WTC11 (cell line): Measurements from ENCODE around the gene PDXK. TPM values are rescaled to one million over a fixed set of nuclear protein-coding genes. Genes with fewer than 3 reads are reported as not detected.

Source experiments
- ATAC-seq: fragments of 200-7000 bp; cut with Tn5 transposase; 2 replicates; pipeline ENCODE4 v1.10.0; 2021; ENCODE audit warnings: mild to moderate bottlenecking, moderate library complexity
- CTCF ChIA-PET: fragments of 300-600 bp; sonication (Branson Sonifier 250); formaldehyde crosslinking; loops from one replicate; lab custom pipeline; 2021; ENCODE audit warnings: antibody characterized with exemption; lab: Charles Lee
- POLR2A ChIA-PET: fragments of 350-600 bp; sonication (Branson Sonifier 250); formaldehyde crosslinking; loops from one replicate; lab custom pipeline; 2021; ENCODE audit warnings: antibody characterized with exemption; lab: Charles Lee
- DNase-seq: peaks from one replicate; pipeline ENCODE4 v3.0.0; 2021; ENCODE audit warnings: low spot score
- H3K27ac Mint-ChIP-seq: 2 replicates; pipeline ENCODE4 v1.8.0; 2021; ENCODE audit warnings: mixed read lengths
- H3K27me3 Mint-ChIP-seq: 2 replicates; pipeline ENCODE4 v1.8.0; 2021; ENCODE audit warnings: low read depth, mild to moderate bottlenecking, moderate library complexity, mixed read lengths
- H3K36me3 Mint-ChIP-seq: 2 replicates; pipeline ENCODE4 v1.8.0; 2021; ENCODE audit warnings: mixed read lengths
- H3K4me1 Mint-ChIP-seq: 2 replicates; pipeline ENCODE4 v1.8.0; 2022; ENCODE audit warnings: mixed read lengths
- H3K4me3 Mint-ChIP-seq: 2 replicates; pipeline ENCODE4 v1.8.0; 2021; ENCODE audit warnings: mild to moderate bottlenecking, moderate library complexity, mixed read lengths
- H3K9me3 Mint-ChIP-seq: 2 replicates; pipeline ENCODE4 v1.8.0; 2021; ENCODE audit warnings: mixed read lengths
- ARID4B ChIP-seq: sonication (generic); formaldehyde crosslinking; IDR thresholded peaks from 2 replicates; pipeline ENCODE4 v1.8.0; 2023; ENCODE audit warnings: missing genetic modification reagents, mild to moderate bottlenecking, borderline replicate concordance
- CBFB ChIP-seq: sonication (generic); formaldehyde crosslinking; IDR thresholded peaks from 2 replicates; pipeline ENCODE4 v1.8.1; 2022; ENCODE audit warnings: mild to moderate bottlenecking, low read depth, missing genetic modification reagents
- CDX4 ChIP-seq: fragments of 250-450 bp; sonication (Bioruptor Pico); IDR thresholded peaks from 2 replicates; pipeline ENCODE4 v1.9.0; 2021; ENCODE audit warnings: moderate library complexity, mild to moderate bottlenecking, inconsistent platforms, borderline replicate concordance
- CREM ChIP-seq: sonication (generic); formaldehyde crosslinking; IDR thresholded peaks from 2 replicates; pipeline ENCODE4 v1.8.1; 2022; ENCODE audit warnings: mild to moderate bottlenecking, missing genetic modification reagents, moderate library complexity
- ELF4 ChIP-seq: sonication (generic); formaldehyde crosslinking; IDR thresholded peaks from 2 replicates; pipeline ENCODE4 v1.8.1; 2022; ENCODE audit warnings: low read depth, mild to moderate bottlenecking, moderate library complexity, missing genetic modification reagents
- EMX1 ChIP-seq: fragments of 250-450 bp; sonication (Bioruptor Pico); IDR thresholded peaks from 2 replicates; pipeline ENCODE4 v1.8.0; 2021; ENCODE audit warnings: mild to moderate bottlenecking
- ESRRA ChIP-seq: sonication (generic); formaldehyde crosslinking; IDR thresholded peaks from 2 replicates; pipeline ENCODE4 v1.8.1; 2022; ENCODE audit warnings: mild to moderate bottlenecking, missing genetic modification reagents, borderline replicate concordance
- ETV6 ChIP-seq: sonication (generic); formaldehyde crosslinking; IDR thresholded peaks from 2 replicates; pipeline ENCODE4 v1.8.1; 2022; ENCODE audit warnings: mild to moderate bottlenecking, missing genetic modification reagents
- FOXK1 ChIP-seq: sonication (generic); formaldehyde crosslinking; IDR thresholded peaks from 2 replicates; pipeline ENCODE4 v1.8.0; 2022; ENCODE audit warnings: mild to moderate bottlenecking, moderate library complexity, missing genetic modification reagents
- GABPB1 ChIP-seq: sonication (generic); formaldehyde crosslinking; IDR thresholded peaks from 2 replicates; pipeline ENCODE4 v1.8.1; 2023; ENCODE audit warnings: mild to moderate bottlenecking, missing genetic modification reagents
- GTF2I ChIP-seq: fragments of 250-450 bp; sonication (Bioruptor Pico); conservative IDR thresholded peaks from 2 replicates; pipeline ENCODE4 v1.4.0; 2021; ENCODE audit warnings: mild to moderate bottlenecking
- HMGXB4 ChIP-seq: sonication (generic); formaldehyde crosslinking; IDR thresholded peaks from 2 replicates; pipeline ENCODE4 v1.8.1; 2023; ENCODE audit warnings: mild to moderate bottlenecking, moderate library complexity, missing genetic modification reagents
- JUN ChIP-seq: sonication (generic); formaldehyde crosslinking; IDR thresholded peaks from 2 replicates; pipeline ENCODE4 v1.8.0; 2023; ENCODE audit warnings: mild to moderate bottlenecking, missing genetic modification reagents
- NFYB ChIP-seq: sonication (generic); formaldehyde crosslinking; conservative IDR thresholded peaks from 2 replicates; pipeline ENCODE4 v1.8.0; 2022; ENCODE audit warnings: low read depth, missing genetic modification reagents
- TCF7 ChIP-seq: sonication (generic); formaldehyde crosslinking; IDR thresholded peaks from 2 replicates; pipeline ENCODE4 v1.8.0; 2022; ENCODE audit warnings: mild to moderate bottlenecking, low read depth, missing genetic modification reagents, moderate library complexity
- ZMAT4 ChIP-seq: fragments of 250-450 bp; sonication (Bioruptor Pico); IDR thresholded peaks from 2 replicates; pipeline ENCODE4 v1.9.0; 2021; ENCODE audit warnings: mild to moderate bottlenecking
- ZNF138 ChIP-seq: sonication (generic); formaldehyde crosslinking; conservative IDR thresholded peaks from 2 replicates; pipeline ENCODE4 v1.8.1; 2022; ENCODE audit warnings: mild to moderate bottlenecking, moderate library complexity, missing genetic modification reagents
- ZNF219 ChIP-seq: sonication (generic); formaldehyde crosslinking; IDR thresholded peaks from 2 replicates; pipeline ENCODE4 v1.8.0; 2023; ENCODE audit warnings: missing genetic modification reagents, mild to moderate bottlenecking, borderline replicate concordance
- total RNA-seq: library from RNA; stranded (reverse); gene quantifications from 3 replicates; pipeline ENCODE4 v1.2.3, GENCODE V29; 2021

Gene PDXK
- total RNA-seq, 1 experiment from 2014 or later = 120 TPM

- ChIA-PET CTCF (no interaction called here), POLR2A (no interaction called here)
- DNase-seq (no peak), ATAC-seq (no peak)
- no peaks in the 10 kb centered on the region; the same call in 1 of the 2 replicates for H3K27me3 Mint-ChIP-seq
- H3K27ac Mint-ChIP-seq = no peak overlapping the region; the same call in 1 of the 2 replicates
- H3K36me3 Mint-ChIP-seq = peaks cover 15% of the 10 kb centered on the region
- TF ChIP-seq TCF7 (no peak), ZNF219 (CRISPR knock-in tag) (no peak), GABPB1 (CRISPR knock-in tag) (no peak), NFYB (CRISPR knock-in tag) (no peak), HMGXB4 (CRISPR knock-in tag) (no peak)
- peaks cover 24% of the 10 kb centered on the region for H3K4me1 Mint-ChIP-seq
- H3K9me3 Mint-ChIP-seq = no peaks in the 10 kb centered on the region
- H3K4me3 Mint-ChIP-seq = no peak overlapping the region
These were observed 45.9 kb downstream of the PDXK start for GRCh38 chr21:43764576-43765495.

- POLR2A ChIA-PET = no interaction called here
- CTCF ChIA-PET = interaction anchor here (0.7 to 3.9 kb wide), 3 partner anchors 38 to 328 kb away, joined by 3 to 29 read pairs (median 3); no protein-coding TSS in a partner anchor
These were observed 48.0 kb downstream of the PDXK start for GRCh38 chr21:43766734-43767497.

More at GRCh38 chr21:43766734-43767497, 48.0 kb downstream of the PDXK start:
- DNase-seq = no peak
- Mint-ChIP-seq H3K36me3 (peaks cover 11% of the 10 kb centered on the region), H3K9me3 (no peaks in the 10 kb centered on the region), H3K27ac (peak overlapping the region; percentile 92), H3K27me3 (no peaks in the 10 kb centered on the region; the same call in 1 of the 2 replicates), H3K4me3 (no peak overlapping the region), H3K4me1 (peaks cover 35% of the 10 kb centered on the region)
- TF ChIP-seq ESRRA (CRISPR knock-in tag) = no peak
- TF ChIP-seq ZNF219 (CRISPR knock-in tag) = no peak
- TF ChIP-seq CBFB = no peak
- no peak for TF ChIP-seq ARID4B
- TF ChIP-seq ETV6 (CRISPR knock-in tag) = no peak
- TF ChIP-seq CDX4 (CRISPR knock-in tag) = no peak
- TF ChIP-seq CREM (CRISPR knock-in tag) = no peak
- TF ChIP-seq JUN (CRISPR knock-in tag) = no peak
- no peak for TF ChIP-seq ZMAT4 (CRISPR knock-in tag)
- TF ChIP-seq EMX1 = no peak
- no peak for TF ChIP-seq FOXK1 (CRISPR knock-in tag)
- no peak for TF ChIP-seq ZNF138 (CRISPR knock-in tag)
- no peak for TF ChIP-seq ELF4 (CRISPR knock-in tag)
- TF ChIP-seq GTF2I (CRISPR knock-in tag) = no peak
- ATAC-seq = no peak
